GM19372 (cell line): ENCODE measurements around the gene TBC1D1.

Experiments
- ATAC-seq: cut with Tn5 transposase; IDR thresholded peaks from one replicate; pipeline ENCODE4 v1.9.1; 2021; ENCODE audit warnings: mild to moderate bottlenecking, low read depth, moderate library complexity; ENCODE audit not compliant: unreplicated experiment

The TBC1D1 gene

GRCh38 chr4:38137080-38137479 is 246.2 kb downstream of the TBC1D1 start:
- ATAC-seq, result no peak

DNA sequence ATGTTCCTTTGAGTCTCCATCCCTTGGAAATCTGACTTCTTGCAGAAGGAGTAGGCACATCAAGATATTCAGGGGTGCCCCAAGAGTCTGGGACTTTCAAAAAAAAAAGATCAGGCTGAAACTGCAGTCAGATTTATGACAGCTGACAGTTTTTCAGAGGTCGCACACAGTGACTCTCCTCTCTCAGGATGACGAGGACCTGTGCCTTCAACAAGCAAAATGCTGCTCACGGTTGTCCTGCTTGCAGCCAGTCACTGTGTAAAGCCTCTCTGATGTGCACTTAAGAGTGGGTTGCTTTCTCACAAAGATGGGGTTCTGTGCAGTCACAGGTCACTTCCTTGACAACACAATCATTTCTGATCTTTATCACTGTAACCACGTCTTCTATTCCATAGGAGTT is 247.5 kb downstream of the TBC1D1 start:
- no peak for ATAC-seq

DNA sequence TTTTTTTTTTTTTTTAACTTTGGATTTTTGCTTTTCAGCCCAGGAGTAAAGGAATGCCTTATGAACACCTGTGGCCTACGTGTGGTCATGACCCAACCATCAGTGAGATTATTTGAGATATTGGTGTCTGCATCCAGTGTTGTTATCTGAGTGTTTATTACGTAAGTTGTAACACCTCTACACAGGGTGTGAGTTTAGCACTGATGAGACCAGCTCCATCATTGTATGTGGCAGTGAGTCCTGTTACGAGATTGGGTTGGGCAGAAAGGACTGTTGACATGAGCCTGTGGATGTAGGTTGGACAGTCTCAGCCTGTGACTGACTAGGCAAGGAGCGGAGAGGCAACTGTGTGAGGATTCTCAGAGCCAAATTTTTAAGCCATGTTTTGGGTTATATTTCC is 248.3 kb downstream of the TBC1D1 start:
- no peak for ATAC-seq

DNA sequence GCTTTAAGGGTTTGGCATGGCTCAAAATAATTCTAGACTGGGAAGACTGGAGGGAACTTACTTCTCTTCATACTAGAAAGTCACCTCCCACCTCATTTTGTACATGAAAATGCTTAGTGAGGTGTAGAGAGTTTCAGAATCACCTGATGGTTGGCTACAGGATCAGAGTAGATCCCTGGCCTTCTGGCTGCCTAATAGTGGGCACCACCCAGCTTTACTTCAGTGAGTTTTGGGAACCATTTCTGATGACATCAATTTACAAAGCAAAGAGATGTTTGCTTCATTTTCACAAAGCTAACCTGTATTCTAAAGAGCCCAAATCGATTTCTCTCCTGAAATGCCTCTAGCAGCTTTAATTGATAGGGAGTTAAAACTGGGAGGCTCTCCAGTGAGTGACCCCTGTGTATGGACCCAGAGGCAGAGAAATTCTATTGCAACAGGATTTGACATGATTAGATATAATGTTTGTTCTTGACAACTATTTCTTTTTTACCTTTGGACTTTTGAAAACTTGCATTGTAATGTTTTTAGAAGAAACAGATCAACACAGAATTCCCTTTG is 249.8 kb downstream of the TBC1D1 start:
- no peak for ATAC-seq

- no peak for ATAC-seq
Measured at GRCh38 chr4:38141808-38142500, 251.1 kb downstream of the TBC1D1 start.

DNA sequence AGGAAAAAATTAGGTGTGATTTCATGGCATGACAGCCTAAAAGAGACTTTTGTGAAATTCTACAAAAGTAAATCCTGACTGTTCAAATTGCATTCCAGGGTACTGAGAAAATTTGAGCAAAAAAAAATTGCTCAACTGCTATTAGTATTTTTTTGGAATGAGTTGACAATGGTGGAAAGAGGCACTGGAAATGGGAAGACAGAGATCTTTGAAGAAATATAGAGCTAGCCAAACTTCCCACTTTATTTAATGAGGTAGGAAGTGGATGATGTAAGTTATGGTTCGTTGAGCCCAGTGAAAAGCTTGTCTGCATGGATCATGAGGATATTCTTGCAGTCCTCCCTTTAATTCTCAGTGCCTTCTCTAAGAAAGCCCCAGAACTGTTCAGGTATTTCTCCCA is 253.1 kb downstream of the TBC1D1 start:
- no peak for ATAC-seq

GRCh38 chr4:38145033-38145678 is 254.3 kb downstream of the TBC1D1 start:
- ATAC-seq, result no peak

GRCh38 chr4:38145741-38146140 is 254.9 kb downstream of the TBC1D1 start:
- no peak for ATAC-seq

GRCh38 chr4:38146383-38146782 is 255.5 kb downstream of the TBC1D1 start:
- ATAC-seq, result no peak

DNA sequence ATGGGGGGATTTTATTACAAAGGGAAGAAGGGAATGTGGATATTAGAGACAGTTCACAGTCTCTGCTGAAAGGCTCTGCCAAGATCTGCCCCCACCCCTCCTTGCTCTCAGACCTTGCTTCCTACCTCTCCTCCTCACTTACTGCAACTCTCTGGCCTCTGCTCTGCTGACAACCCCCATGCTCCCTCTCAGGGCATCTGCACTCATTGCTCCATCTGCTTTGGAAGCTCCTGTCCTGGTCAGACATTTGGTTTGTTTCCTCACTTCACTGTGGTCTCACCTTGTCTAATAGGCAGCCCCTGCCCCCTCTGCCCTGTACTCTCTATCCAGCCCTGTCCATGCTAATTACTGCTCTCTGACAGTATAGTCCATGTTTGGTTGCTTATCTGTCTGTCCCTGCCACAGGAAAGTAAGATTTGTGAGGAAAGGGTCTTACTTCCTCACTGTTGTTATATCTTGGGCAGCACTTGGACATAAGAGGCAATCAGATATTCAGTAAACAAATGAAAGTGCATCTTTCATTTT is 258.6 kb downstream of the TBC1D1 start:
- no peak for ATAC-seq

DNA sequence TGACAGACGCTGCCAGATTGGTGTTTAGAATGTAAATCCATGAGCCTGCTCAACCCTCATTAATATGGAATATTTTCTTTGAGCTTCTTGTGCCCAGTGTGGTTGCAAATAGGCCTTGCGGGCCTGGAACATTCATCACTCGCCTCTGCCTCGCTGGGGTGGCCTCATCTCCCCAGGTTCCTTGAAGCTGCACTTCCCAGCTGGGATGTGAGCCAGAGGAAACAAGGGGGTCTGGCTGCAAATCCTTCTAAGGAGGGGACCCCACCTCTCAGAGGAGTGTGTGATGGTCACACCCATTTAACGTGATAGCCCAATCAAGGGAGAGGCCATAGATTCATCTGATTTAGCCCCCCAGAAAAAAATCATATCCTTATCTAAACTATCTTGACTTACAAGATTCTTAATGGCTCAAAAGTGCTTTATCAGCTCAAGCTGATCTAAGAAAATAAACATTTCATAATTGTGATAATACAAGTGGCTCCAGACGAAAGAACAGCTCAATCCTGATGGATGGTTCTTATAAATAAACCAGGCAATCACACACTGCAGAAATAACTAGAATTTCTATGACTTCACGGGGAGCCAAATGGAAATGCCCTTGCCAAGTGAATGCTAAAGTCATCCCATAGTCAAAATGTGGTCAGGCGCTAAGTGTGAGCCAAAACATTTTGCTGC is 259.2 kb downstream of the TBC1D1 start:
- no peak for ATAC-seq

- no peak for ATAC-seq
Measured at GRCh38 chr4:38150766-38151165, 259.9 kb downstream of the TBC1D1 start.

DNA sequence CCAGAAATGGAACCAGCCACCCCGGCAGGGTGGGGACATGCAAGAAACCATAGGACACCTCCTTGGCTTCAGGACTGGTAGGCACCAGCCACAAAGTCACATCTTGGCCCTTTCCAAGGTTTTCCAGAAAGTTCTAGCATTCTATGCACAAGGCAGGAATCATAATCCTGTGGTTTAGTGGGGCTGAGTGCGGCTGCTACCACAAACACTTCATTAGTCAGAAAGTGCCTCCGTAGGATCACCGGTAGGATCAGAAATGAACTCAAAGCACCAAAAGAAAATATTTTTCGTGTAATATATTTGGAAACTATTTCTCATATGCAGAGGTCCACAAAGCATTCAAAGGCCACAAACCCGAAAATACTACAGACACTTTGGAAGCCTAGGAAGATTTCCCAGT is 261.0 kb downstream of the TBC1D1 start:
- ATAC-seq, result no peak

DNA sequence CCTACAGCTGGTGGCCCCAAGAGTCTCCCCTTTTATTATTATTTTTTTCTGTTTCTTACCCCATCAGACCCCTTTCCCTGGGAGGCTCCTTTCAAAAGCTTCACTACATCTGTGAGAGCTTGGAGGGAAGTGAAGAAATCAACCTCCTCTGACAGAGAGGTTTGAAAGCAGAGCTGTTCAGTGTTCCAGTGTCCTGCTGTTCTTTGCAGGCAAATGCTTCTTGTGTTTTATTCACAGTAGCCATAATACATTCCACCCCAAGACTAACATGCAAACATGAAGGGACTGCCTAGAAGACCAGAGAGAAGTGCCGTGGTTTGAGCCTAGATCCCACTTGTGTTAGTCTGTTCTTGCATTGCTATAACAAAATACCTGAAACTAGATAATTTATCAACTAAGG is 261.4 kb downstream of the TBC1D1 start:
- ATAC-seq, result no peak

- no peak for ATAC-seq
Measured at GRCh38 chr4:38152721-38153386, 262.0 kb downstream of the TBC1D1 start.

- no peak for ATAC-seq
Measured at GRCh38 chr4:38153387-38153760, 262.5 kb downstream of the TBC1D1 start.

- no peak for ATAC-seq
Measured at GRCh38 chr4:38154252-38154651, 263.4 kb downstream of the TBC1D1 start.

DNA sequence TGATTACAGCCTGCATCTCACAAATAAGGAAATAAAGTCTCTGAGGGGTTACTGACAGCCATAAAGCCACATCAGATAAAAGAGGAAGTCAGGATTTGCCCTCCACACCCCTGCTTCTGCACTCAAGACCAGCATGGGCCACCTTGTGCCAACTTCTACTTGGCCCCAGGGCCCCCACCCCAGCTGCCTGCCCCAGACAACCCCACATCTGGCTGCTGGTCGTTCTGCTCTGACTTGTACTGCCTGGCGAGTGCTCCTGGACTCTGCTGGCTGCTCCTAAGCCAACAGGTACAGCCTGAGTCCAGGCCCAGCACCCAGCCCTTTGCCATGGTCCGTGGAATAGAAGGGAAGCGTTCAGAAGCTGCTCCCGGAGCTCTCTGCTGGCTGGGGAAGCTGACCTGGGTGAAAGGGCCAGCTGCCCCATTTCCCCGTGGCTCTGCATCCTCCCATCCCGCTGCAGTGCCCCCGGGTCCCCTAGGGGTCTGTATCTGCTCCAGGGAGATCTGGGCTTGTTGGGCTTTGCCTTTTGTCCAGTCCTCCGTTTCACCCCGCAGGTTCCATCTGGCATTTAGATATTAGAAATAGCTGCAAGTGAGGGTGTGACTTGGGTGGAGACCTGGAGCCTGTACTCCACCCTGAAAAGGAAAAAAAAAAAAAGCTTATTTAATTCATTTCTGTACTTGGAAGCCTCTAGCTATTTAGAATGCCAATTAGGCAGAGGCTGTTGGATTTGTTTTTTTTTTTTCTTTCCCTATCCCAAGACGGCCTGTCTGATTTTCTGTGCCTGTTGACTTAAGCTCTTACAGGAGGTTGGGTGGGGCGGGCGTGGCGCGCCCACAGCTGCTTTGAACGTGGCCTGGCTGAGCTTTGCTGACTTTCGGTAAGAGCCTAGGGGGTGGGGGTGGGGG is 264.1 kb downstream of the TBC1D1 start:
- no peak for ATAC-seq

DNA sequence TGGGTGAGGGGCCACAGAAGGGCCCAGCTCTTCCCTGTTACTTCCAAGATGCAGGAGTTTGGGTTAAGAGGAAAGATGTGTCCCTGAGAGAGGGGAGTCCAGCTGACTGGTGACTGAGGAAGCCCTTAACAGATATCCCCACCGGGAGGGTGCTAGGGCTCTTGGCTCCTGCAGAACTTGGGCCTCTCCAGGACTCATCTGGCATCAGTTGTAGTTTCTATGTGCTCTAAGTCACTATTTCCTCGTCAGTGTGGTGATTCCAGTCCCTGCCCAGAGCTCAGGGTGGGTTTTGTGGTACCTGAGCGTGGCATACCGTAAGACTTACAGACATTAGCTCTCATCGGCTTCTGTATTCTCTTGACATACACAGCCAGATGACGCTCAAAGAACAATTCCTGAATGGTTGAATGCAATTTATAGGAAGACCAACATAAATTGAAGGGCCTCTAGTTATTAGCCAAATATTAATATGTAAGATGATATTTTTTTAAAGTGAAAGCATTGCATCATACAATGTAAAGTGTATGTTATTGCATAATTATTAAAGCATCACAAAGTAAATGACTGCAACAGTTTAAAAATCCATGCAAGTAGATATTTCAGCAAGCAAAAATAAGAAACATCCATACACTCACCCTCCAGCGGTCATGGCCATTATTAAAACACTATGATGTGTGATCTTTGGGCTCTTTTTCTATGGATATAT is 264.9 kb downstream of the TBC1D1 start:
- ATAC-seq, result no peak
